NCI-H446 (cell line): ENCODE results near the gene CCK.
A peak's percentile ranks its signal among the peaks of the same experiment; 100 is the strongest.

Source experiments
- DNase-seq, 2 experiments: peaks; one replicate each; lab custom pipeline; 2025; lab: John Stamatoyannopoulos, UW

Gene CCK

DNA sequence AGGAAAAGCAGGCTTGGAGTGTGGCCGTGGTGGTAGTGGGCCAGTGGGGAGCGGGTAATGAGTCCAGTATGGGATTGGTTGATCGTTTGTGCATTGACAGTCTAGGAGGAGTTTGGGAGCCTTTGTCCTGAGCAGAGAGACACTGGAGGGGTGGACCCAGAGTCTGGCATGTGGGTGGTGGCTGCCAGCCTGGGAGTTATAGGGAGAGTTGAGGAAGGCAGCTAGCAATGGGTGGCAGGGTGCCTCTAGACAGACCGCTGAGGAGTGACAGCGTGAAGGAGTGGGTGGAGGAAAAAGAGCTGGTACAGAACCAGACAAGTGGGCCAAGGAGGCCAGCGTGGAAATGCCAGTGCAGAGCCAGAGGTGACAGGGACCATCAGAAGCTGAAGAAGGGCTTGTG, 1.9 kb upstream of the CCK start:
- no peak for DNase-seq

DNA sequence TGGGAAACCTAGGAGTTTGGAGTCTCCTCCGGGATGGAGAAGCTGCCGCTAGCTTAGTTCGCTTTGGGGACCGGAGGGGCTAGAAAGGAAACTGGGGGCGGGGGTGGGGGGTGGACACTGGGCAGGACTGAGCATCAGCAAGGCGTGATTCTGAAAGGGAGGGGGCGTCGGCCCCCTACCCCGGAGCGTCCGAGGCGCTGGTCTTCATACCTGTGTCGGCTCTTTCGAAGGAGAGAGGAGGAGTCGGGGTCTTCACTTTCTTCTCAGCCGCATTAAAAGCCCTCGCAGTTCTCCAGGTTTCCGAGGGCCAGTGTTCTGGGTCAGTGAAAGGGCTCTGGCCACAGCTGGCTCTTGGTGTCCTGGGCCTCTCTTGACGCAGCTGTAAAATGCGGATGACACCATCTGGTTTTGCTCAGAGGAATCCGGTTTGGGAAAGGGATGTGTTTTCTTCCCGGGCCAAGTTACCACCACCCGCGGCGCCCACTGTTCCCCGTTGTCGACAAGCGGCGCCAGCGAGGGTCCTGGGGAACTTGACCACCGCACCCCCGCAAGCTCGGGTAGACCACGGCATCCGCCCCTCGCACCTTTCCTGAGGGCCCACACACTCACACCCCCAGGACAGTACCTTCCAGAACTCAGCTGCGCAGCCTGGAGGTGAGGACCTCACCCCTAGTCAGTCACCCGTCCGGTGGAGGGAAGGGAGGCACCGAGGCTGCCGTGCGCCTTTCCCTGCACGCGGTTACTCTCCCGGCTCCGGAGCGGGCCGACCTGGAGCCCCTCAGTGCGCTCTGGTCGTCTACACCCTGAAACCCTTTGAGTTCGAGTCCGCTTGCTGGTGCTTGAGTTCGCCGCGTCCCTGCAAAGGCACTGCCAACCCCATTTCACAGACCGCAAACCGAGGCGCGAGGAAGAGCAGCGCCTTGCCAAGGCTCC, 660 bp downstream of the CCK start:
- DNase-seq: no peak

DNA sequence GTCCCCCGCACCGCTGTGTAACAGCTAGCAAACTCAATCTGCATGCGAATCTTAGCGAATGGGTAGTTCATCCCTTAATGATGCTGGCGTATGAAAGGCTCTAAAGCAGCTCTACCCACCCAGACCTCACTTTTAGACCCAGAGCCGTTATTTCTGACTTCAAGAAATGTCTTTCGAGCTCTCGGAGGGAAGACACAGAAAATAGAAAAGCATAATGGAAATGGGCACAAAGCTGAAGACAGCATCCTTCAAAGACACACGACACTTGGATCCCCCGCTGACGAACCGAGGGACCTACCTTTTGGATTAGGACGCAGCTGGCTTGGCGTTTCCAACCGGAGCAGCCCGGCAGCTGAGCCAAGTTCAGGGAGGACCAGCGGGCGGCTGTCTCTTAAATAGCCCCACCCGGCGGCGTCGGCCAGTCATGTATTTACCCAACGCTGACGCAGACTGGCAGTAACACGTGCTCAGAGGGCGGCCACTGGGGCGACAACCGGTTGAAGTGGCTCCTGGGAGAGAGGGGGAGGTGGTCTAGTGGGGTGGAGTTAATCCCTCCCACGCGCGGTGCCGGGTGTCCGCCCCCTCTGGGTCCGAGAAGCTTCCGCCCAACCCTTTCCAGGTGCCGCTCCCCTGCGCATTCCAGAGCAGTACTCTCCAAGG, 1.5 kb downstream of the CCK start:
- no peak for DNase-seq

DNA sequence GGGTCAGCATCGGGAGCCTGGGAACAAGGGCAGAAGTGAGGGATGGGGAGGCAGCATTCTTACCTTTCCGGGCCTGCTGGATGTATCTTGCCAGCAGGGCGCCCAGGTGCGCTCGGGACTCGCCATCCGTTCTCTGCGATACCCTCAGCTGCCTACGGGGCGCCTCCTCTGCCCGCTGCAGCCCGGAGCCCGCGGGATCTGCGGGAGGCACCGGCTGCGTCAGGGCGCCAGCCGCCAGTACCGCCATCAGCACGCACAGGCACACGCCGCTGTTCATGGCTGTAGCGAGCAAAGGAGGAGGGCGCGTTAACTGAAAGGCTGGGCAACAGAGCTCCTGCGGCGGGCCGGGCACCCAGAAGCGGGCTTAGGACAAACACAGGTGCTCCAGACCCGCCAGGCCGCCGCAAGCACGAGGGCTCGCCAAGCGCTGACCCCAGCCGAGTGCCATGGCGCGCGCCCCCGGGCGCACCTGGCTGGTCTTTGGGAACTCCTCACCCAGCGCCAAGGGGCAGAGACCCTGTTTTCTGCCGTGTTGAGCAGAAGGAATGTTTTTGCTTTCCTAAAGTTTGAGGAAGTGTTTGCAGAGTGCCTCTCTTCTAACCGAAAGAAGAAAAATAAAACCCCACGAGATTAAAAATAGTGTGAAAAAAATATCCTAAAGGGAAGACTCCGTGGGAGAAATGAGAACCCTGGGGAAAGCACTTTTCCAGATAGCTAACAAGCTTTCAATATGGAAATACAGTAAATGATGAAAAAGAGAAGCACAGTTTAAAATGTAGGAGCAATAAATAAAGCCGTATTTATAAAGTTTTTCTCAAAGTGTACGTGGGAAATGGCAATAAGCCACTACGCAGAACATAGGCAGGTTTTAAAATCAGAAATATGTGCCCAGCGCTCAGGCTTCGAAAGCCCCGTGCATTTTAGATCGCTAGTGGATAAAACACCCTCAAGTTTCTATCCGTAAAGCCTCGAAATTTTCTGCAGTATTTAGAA, 2.3 kb downstream of the CCK start:
- no peak for DNase-seq

DNA sequence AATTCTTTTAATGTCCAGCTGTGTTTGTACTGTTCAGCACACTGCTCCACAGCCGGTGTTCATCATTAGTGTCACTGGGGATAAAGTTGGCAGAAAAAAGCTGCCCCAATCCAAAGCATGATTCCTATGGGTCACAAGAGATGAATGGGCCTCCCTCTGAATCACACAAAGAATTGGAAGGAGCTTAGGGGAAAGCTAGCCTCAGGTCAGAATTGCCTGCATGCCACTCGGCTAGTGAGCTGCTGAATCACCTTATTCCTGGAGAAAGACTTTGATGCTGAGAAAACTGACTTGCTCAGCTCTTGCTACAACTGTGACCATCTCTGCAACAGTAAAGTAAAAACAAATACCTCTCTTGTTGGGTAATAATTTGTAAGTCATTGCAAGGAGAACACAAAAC, 3.5 kb downstream of the CCK start:
- no peak for DNase-seq

DNA sequence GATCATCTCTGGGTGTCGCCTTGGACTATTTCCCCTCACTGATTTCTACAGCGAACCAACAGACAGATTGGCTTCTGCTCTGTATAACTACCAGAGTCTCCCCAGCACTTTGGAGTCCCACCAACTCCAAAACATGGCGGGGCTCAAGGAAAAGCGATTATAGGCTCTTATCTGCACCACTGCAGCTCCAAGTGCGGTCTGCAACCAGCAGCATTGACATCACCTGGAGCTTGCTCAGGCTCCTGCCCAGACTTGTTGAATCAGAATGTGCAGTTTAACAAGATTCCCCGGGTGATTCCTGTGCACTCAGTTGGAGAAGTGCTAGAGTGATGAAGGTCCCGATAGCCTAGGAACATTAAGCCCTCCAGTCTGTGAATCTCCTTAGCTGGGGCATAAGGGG, 9.0 kb downstream of the CCK start:
- DNase-seq: no peak

DNA sequence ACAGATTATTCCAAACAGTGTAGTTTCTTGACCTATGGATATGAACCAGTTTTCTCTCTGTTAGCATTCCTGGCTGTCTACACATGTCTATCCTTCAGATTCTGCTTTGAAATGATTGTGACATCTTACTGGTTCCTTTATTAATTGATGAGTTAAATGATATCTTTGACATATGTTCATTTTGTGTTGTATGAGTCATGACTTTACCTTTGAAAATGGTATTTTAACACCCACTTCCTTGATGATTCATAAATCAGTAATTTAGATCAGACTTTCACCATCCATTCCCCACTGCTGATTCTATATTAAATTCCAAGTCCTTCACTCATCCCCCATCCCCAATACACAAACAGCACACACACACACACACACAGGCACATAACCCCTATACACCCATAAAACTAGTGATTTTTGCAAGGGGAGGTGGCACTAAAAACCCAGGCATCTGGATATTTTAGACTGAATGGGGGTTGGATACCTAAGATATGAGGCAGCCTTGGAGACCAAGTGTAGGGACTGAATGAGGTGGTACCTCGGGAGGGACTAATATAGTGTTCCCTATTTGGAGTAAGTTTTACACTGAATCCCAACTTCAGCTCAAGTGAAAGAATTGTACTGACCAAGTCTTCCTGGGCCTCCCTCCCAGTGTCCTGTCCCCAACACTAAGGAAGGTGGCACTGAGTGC, 9.7 kb downstream of the CCK start:
- DNase-seq: no peak

DNA sequence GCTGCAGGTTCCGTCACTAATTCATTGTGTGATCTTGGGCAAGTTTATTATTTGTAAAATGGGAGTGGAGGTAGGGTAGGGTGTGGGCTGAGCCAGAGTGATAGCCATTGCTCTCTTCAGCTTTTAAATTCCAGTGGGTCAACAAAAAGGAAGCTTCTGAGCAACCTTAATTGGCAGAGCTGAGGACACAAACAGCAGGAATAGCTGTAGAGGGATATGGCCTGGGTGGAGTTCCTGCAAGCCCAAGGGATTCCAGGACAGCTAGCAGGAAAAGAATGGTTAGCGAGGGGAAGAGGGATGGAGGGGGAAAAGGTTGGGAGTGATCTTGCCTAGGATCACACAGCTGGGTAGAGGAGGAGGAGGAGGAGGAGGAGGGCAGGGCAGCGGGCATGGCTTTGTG, 11.4 kb downstream of the CCK start:
- no peak for DNase-seq

DNA sequence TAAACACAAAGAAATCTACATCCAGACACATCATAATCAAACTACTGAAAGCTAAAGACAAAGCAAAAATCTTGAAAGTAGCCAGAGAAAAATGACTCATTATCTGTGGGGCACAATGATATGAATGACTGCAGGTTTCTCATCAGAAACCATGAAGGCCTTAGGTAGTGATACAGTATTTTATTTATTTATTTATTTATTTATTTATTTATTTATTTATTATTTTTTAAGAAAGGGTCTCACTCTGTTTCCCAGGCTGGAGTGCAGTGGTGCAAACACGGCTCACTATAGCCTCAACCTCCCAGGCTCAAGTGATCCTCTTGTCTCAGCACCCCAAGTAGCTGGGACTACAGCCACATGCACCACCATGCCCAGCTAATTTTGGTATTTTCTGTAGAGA, 15.2 kb downstream of the CCK start:
- DNase-seq: no peak

DNA sequence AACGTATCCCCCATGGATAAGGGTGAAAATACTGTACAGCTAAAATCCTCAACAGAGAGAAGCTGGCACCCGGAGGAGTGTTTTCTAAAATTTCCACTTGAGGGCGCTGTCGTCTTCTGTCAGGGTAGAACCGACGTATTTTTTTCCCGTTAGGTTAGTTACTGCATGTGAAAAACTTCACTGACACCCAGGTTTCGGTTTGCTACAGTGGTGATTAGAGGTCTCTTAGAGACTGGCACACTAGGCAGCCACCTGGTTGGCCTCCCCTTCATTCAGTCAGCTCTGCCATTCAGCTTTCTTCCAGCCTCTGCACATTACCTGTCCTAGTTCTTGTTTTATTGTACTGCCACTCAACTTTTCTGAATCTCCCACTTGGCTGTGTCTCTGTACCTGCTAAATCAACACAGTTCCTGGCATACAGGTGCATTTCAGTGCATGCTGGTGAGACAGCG, 18.4 kb downstream of the CCK start:
- DNase-seq: peak in 1 of 2 experiments; percentile 35

DNA sequence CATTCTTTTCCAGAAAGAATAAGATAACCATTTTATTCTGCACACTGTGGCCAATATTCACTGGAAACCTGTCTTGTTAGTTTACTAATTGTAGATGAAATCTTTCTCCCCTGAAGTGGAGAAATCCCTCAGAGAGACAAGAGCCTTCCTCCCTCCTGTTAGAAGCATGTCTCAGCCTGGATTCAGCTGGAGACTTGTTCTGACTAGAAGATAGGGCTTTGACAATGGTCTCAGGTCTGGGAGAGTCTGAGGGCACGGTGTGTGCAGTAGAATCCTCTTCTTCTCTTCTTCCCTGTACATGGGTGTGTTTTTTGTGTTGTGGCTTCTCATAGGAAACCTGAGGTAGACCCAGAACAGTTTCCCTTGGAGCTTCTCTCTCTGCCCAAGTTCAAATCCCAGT, 19.9 kb downstream of the CCK start:
- DNase-seq: no peak

DNA sequence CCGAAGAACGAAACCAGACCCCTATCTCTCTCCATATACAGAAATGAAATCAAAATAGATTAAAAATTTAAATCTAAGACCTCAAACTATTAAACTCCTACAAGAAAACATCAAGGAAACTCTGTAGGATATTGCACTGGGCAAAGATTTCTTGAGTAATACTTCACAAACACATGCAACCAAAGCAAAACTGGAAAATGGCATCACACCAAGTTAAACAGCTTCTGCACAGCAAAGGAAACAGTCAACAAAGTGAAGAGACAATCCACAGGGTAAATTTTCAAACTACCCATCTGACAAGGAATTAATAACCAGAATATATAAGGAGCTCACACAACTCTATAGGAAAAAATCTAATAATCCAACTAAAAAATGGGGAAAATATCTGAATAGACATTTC, 29.4 kb downstream of the CCK start:
- DNase-seq: no peak

DNA sequence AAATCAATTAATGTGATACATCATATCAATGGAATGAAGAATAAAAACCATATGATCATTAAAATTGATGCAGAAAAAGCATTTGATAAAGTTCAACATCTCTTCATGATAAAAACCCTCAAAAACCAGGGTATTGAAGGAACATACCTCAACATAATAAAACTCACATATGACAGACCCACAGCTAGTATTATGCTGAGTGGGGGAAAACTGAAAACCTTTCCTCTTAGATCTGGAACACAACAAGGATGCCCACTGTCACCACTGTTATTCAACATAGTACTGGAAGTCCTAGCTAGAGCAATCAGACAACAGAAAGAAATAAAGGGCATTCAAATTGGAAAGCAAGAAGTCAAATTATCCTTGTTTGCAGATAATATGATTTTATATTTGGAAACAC, 30.5 kb downstream of the CCK start:
- DNase-seq: no peak

DNA sequence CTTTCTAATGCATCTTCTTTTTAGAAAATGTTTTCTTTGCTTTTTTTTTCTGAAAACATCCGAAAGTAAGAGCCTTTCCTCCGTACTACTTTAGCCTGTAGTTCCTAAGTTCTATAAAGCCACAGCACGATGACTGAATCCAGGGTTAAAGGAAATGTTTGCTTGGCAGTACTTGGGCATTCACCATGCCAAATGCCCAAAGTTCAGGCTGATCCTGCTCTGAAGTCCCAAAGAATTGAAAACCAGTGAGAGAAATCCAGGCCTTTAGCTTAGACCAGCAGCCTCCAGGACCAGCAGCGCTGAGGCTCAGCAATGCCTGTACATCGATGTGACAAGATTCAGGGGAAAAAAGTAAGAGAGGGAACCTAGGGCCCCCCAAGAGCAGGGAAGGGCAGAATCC, 35.1 kb downstream of the CCK start:
- no peak for DNase-seq

DNA sequence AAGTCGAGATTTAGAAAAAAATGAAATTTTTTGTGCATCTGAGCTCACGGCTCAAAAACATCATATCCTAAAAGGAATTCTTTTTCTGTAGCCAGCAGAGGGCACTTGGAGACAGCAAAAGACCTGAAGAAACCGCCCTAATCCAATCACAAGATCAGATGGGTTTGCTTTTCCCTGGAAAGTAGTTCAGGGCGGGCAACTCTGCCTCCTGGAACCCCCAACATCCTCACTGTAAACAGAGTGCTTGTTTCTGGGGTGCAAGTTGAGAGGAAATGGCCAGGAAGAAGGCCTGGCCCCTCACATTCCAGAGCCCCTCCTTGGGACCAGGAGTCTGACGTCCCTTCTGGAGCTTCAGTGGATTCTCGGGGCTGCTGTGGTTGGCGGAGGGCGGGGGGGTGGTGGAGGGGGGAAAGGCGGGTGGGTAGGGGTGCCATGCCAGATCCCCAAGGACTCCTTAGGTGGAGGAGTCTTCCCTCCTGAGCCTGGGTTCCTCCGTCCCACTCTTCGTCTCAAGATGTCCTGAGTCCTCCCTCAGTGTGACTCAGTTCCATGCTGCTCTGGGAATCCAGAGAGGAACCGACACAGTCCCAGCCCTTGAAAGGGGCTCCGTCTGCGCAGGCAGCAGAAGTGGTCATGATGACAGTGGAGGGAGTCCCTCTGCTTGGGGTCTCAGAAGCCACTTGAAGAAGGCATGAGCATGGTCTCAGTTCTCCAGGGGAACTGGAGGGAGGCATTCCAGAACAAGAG, 35.9 kb downstream of the CCK start:
- DNase-seq: peak in 1 of 2 experiments; percentile 26

DNA sequence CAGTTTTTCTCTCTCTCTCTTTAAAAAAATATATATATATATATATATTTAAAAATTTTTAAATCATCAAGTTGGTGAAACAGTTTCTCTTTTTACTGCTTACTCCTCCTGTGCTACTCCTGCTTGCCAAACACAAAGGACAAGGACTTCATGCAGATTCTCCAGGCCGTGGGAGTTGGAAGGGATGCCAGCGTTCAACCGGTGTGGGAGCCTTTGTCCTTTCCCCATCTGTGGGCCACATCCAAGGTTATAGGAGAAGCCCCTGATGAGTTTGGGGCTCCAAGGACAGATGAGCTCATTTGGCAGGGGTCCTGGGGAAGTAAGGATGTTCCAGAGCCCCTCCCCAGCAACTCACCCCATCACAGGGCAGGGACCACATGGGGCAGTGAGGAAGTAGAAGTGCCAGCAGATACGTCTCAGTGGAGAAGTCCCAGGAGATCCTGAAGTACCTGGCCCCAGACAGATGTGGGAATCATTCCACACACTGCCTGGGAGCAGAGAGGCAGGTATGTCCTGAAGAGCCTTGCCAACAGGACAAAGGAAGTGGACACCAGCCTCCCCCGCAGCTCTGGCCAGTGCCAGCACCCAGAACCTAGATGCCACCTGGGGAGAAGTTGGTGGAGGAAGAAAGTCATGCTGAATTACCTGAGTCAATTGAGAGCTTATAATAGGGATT, 36.6 kb downstream of the CCK start:
- no peak for DNase-seq

DNA sequence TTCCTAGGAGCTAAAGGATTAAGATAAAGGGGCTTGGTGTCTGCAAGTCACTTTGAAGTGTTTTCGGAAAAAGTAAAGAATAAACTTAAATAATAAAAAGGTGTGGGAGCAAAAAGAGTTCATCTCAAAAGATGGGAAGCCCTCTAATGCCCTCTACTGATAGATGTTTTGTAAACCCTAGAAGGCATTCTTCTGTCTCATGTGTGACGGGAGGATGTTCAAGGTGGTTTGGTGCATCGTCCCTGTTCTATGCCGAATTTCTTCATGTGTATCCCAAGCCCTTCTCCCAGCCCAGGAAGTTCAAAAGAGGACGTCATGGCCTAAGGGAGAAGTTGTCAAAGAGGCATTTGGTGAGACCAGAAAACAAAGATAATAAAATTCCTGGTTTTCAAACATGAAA, 37.2 kb downstream of the CCK start:
- no peak for DNase-seq

DNA sequence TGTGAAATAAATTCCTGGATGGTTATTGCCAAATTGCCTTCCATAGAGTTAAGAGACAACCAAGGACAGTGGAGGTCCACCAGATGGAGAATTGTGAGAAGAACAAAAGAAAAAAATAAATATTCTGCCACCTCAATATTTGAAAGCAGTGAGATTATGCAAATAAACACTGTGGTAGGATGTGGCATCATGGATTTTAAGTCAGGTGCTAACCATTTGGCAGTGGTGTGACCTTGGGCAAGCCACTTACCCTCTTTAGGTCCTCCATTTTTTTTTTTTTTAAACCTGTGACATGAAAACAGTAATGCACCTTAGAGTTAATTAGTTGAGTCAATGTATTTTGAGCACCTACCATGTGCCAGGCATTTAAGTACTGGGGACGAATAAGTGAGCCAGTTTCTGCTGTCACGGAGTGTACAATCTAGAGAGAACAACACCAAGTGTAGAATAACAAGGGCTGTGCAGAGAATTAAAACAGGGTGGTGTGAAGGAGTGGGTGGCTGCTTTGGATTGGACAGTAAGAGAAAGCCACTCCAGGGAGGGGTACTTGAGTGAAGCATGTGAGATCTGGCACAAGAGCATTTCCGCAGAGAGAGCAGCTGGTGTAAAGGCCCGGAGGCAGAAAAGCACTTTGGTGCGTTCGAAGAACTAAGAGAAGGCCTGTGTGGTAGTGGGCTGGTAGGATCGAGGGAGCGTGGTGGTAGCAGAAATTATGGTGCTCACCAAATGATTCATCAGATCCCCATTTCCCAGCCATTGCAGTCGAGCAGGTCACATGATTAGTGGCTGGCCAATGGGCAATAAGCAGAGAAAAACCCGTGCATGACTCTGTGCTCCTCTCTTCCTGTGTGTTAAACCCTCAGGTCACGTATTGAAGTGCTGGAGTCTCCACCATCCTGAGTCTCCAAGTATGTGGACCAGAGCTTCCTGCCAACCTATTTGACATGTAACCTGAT, 39.2 kb downstream of the CCK start:
- no peak for DNase-seq
